Activated naive CD8-positive, alpha-beta T cell treated with anti-CD3 and anti-CD28 coated beads, Interleukin-2, amount 10 ng/mL, durations not matched to agents 7 days and 5 days (primary cell): ENCODE data around the gene SCAMP4. TPM values are rescaled to one million over a fixed set of nuclear protein-coding genes. Genes with fewer than 3 reads are reported as not detected.
A peak's percentile ranks its signal among the peaks of the same experiment; 100 is the strongest.

Experiments
- ATAC-seq: fragments of 150-1000 bp; cut with Tn5 transposase; one replicate; pipeline ENCODE4 v1.10.0; 2021; ENCODE audit warnings: low read depth, moderate library complexity
- POLR2A ChIA-PET: fragments of 350-600 bp; sonication (Branson Sonifier 250); formaldehyde crosslinking; loops from one replicate; lab custom pipeline; 2021; ENCODE audit warnings: antibody characterized with exemption; lab: Charles Lee
- DNase-seq: peaks from one replicate; pipeline ENCODE4 v3.0.0; 2021
- H3K27ac Mint-ChIP-seq: one replicate; pipeline ENCODE4 v1.8.0; 2022; ENCODE audit warnings: mild to moderate bottlenecking, mixed read lengths
- H3K27me3 Mint-ChIP-seq: one replicate; pipeline ENCODE4 v1.8.0; 2022; ENCODE audit warnings: mild to moderate bottlenecking, moderate library complexity, mixed read lengths
- H3K36me3 Mint-ChIP-seq: one replicate; pipeline ENCODE4 v1.8.0; 2021; ENCODE audit warnings: mild to moderate bottlenecking, mixed read lengths
- H3K4me1 Mint-ChIP-seq: one replicate; pipeline ENCODE4 v1.8.0; 2021; ENCODE audit warnings: mixed read lengths
- H3K4me3 Mint-ChIP-seq: one replicate; pipeline ENCODE4 v1.8.0; 2022; ENCODE audit warnings: mild to moderate bottlenecking, moderate library complexity, mixed read lengths
- H3K9me3 Mint-ChIP-seq: one replicate; pipeline ENCODE4 v1.8.0; 2021; ENCODE audit warnings: mixed read lengths
- total RNA-seq, 2 experiments: library from RNA; stranded (reverse); gene quantifications; one replicate each; pipeline ENCODE4 v1.2.3, GENCODE V29; 2021

SCAMP4 gene
- 10 to 100 TPM; 35.1 to 35.2 TPM for total RNA-seq

- Mint-ChIP-seq H3K36me3 (peaks cover 1% of the 10 kb centered on the region), H3K9me3 (no peaks in the 10 kb centered on the region), H3K4me1 (peaks cover 41% of the 10 kb centered on the region), H3K4me3 (peak within 1 kb of the TSS; percentile 88), H3K27ac (peak within 1 kb of the TSS; percentile 85), H3K27me3 (no peaks in the 10 kb centered on the region)
- ATAC-seq (peak; percentile 95), DNase-seq (peak; percentile 98)
- POLR2A ChIA-PET = interaction anchor here (0.6 to 1.7 kb wide), 7 partner anchors 8 to 250 kb away, joined by 3 to 10 read pairs (median 3); no protein-coding TSS in a partner anchor
Measured at GRCh38 chr19:1905110-1905862, at the start of gene SCAMP4, which contains the start of gene ADAT3. SCAMP4 (plus strand) TSS chr19:1905399; CDS start chr19:1915020, 9,621 bp downstream. ADAT3 (plus strand) TSS chr19:1905399; CDS start chr19:1912048, 6,649 bp downstream.

GRCh38 chr19:1855828-1856255, 49.4 kb upstream of the SCAMP4 start:
- H3K27ac Mint-ChIP-seq = peak overlapping the region; percentile 96
- H3K9me3 Mint-ChIP-seq = no peaks in the 10 kb centered on the region
- ATAC-seq (peak; percentile 41), DNase-seq (no peak)
- H3K4me3 Mint-ChIP-seq = peak overlapping the region; percentile 87
- H3K4me1 Mint-ChIP-seq = peaks cover 22% of the 10 kb centered on the region
- POLR2A ChIA-PET = interaction anchor here (0.8 to 4.0 kb wide), 15 partner anchors 9 to 239 kb away, joined by 3 to 34 read pairs (median 4); partner anchors contain the start of gene ABHD17A
- H3K27me3 Mint-ChIP-seq = no peaks in the 10 kb centered on the region
- no peaks in the 10 kb centered on the region for H3K36me3 Mint-ChIP-seq

- Mint-ChIP-seq H3K4me1 (peaks cover 22% of the 10 kb centered on the region), H3K36me3 (no peaks in the 10 kb centered on the region), H3K27ac (peak overlapping the region; percentile 96), H3K9me3 (no peaks in the 10 kb centered on the region), H3K27me3 (no peaks in the 10 kb centered on the region), H3K4me3 (peak overlapping the region; percentile 87)
- POLR2A ChIA-PET = interaction anchor here (0.7 to 4.0 kb wide), 10 partner anchors 8 to 238 kb away, joined by 3 to 34 read pairs (median 4); no protein-coding TSS in a partner anchor
- ATAC-seq (no peak), DNase-seq (no peak)
Measured at GRCh38 chr19:1856345-1856697, 48.9 kb upstream of the SCAMP4 start.

- Mint-ChIP-seq H3K27me3 (no peaks in the 10 kb centered on the region), H3K36me3 (no peaks in the 10 kb centered on the region), H3K4me3 (peak overlapping the region; percentile 87), H3K4me1 (peaks cover 27% of the 10 kb centered on the region), H3K27ac (peak overlapping the region; percentile 96), H3K9me3 (no peaks in the 10 kb centered on the region)
- POLR2A ChIA-PET = interaction anchor here (0.6 to 4.0 kb wide), 12 partner anchors 7 to 250 kb away, joined by 3 to 34 read pairs (median 4); partner anchors contain the start of gene ABHD17A
- DNase-seq = peak; percentile 70
- ATAC-seq = peak; percentile 10
Measured at GRCh38 chr19:1856698-1857603, 48.2 kb upstream of the SCAMP4 start.

GRCh38 chr19:1857648-1858326, 47.4 kb upstream of the SCAMP4 start:
- peak overlapping the region; percentile 42 for H3K27ac Mint-ChIP-seq
- POLR2A ChIA-PET = interaction anchor here (0.9 to 4.0 kb wide), 5 partner anchors 17 to 45 kb away, joined by 3 to 34 read pairs (median 4); partner anchors contain the start of gene ABHD17A
- no peaks in the 10 kb centered on the region for H3K27me3 Mint-ChIP-seq
- H3K4me3 Mint-ChIP-seq = peak overlapping the region; percentile 60
- ATAC-seq = no peak
- H3K36me3 Mint-ChIP-seq = no peaks in the 10 kb centered on the region
- no peaks in the 10 kb centered on the region for H3K9me3 Mint-ChIP-seq
- DNase-seq = no peak
- H3K4me1 Mint-ChIP-seq = peaks cover 27% of the 10 kb centered on the region

- ATAC-seq (no peak), DNase-seq (no peak)
- Mint-ChIP-seq H3K27ac (peak overlapping the region; percentile 58), H3K36me3 (no peaks in the 10 kb centered on the region), H3K4me3 (peak overlapping the region; percentile 19), H3K4me1 (peaks cover 21% of the 10 kb centered on the region), H3K27me3 (no peaks in the 10 kb centered on the region), H3K9me3 (no peaks in the 10 kb centered on the region)
- POLR2A ChIA-PET = interaction anchor here (0.9 to 4.0 kb wide), 4 partner anchors 23 to 45 kb away, joined by 3 to 34 read pairs (median 4); partner anchors contain the start of gene ABHD17A
Measured at GRCh38 chr19:1858412-1859081, 46.7 kb upstream of the SCAMP4 start.

- H3K27me3 Mint-ChIP-seq = no peaks in the 10 kb centered on the region
- DNase-seq (no peak), ATAC-seq (no peak)
- H3K36me3 Mint-ChIP-seq = no peaks in the 10 kb centered on the region
- peak overlapping the region; percentile 62 for H3K27ac Mint-ChIP-seq
- no peaks in the 10 kb centered on the region for H3K9me3 Mint-ChIP-seq
- peaks cover 21% of the 10 kb centered on the region for H3K4me1 Mint-ChIP-seq
- H3K4me3 Mint-ChIP-seq = no peak overlapping the region
- POLR2A ChIA-PET = no interaction called here
Measured at GRCh38 chr19:1859331-1859781, 45.8 kb upstream of the SCAMP4 start.

DNA sequence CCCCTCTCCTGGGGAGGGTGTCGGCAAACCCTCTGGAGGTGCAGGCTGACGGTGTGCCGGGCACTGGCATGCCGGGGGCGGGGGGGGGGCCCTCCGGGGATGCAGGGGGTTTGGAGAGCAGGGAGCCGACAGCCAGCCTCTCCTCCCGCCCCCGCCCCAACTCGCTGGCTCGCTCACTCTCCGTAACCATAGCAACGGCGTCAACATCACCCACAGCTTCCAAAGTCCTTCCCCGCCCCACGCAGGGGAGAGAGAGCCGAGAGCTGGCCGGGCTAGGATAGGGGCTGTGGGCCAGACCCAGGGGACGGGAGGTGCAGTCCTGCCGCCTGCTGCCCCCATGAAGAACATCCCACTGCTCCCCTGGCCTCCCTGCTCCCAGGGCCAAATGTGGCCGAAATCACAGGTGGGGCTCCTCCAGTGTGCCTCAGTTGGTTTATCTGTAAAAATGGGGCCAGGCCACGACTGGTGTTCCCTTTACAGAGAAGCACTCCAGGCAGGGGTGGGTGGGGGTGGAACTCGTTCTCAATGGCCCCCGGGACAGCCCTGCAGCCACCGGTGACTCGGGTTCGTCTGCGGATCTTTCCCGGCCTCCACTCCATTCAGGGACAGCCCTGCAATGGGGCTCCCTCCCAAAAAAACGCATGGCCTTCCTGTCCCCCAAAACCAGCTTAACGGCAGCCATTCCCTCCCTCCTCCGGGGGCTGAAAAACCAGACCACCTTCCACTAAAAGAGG, 45.0 kb upstream of the SCAMP4 start:
- H3K27me3 Mint-ChIP-seq = no peaks in the 10 kb centered on the region
- H3K4me1 Mint-ChIP-seq = peaks cover 15% of the 10 kb centered on the region
- no peak overlapping the region for H3K27ac Mint-ChIP-seq
- H3K36me3 Mint-ChIP-seq = no peaks in the 10 kb centered on the region
- DNase-seq = no peak
- no peak for ATAC-seq
- no peak overlapping the region for H3K4me3 Mint-ChIP-seq
- H3K9me3 Mint-ChIP-seq = no peaks in the 10 kb centered on the region
- POLR2A ChIA-PET = no interaction called here

DNA sequence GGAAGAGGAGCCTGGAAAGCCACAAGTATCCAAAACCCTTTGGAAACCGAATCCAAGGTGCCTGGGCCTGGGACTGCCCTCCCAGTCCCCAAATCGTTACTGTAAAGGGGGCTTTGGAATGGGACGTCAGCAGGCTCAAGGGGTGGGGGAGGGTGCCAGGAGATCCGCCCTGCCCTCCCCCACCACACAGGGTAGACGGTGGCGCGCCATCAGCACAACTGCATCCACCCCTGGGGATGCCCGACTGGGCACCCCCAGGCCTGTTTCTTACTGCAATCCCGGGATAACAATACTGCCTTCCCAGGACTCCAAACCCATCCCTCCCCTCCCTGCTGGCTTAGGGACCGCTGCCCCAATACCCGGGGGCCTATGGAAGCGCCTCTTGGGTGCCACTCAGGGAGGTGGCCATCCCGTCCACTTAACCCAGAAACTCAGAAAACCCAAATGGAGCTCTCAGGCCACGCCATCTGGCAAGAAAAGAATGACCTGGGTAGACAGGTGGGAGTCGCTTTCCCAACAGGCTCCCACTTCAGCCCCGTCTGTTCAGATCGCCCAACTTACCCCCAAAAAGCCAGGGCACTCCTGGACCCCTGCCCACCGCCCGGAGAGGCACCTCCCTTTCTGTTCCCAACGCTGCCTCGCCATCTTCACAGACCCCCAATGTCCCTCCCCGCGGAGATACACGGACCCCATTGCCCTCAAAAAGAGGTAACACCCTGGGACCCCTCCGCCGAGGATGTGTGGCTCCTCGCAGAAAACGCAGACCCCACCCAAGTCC, 44.2 kb upstream of the SCAMP4 start:
- Mint-ChIP-seq H3K27me3 (no peaks in the 10 kb centered on the region), H3K27ac (peak overlapping the region; percentile 38), H3K4me1 (peaks cover 14% of the 10 kb centered on the region), H3K9me3 (no peaks in the 10 kb centered on the region), H3K4me3 (peak overlapping the region; percentile 96), H3K36me3 (no peaks in the 10 kb centered on the region)
- ATAC-seq (no peak), DNase-seq (no peak)
- POLR2A ChIA-PET = no interaction called here

- H3K4me1 Mint-ChIP-seq = peaks cover 11% of the 10 kb centered on the region
- H3K27ac Mint-ChIP-seq = peak overlapping the region; percentile 93
- DNase-seq (no peak), ATAC-seq (no peak)
- H3K9me3 Mint-ChIP-seq = no peaks in the 10 kb centered on the region
- H3K4me3 Mint-ChIP-seq = peak overlapping the region; percentile 96
- H3K27me3 Mint-ChIP-seq = no peaks in the 10 kb centered on the region
- POLR2A ChIA-PET = no interaction called here
- H3K36me3 Mint-ChIP-seq = no peaks in the 10 kb centered on the region
Measured at GRCh38 chr19:1861599-1862031, 43.6 kb upstream of the SCAMP4 start.

DNA sequence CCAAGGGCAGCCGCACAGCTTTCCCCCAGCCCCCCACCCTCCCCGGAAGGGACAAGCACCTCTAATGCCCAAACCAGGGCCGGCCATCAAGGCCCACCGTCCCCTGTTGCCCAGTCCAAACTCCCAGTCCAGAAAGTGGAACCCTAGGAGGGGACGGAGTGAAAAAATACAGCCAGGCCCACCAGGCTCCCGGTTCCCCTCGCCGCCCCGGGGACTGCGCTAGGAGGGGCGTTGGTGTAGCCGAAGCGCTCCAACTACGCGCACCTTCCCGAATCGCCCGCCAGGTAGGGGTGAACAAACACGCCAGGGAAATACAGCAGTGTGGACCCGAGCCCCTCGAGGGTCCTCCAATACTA, 43.2 kb upstream of the SCAMP4 start:
- peaks cover 14% of the 10 kb centered on the region for H3K4me1 Mint-ChIP-seq

More for the DNA sequence above, 43.2 kb upstream of the SCAMP4 start:
- POLR2A ChIA-PET = no interaction called here
- ATAC-seq = no peak
- H3K27ac Mint-ChIP-seq = peak overlapping the region; percentile 93
- DNase-seq = no peak
- H3K4me3 Mint-ChIP-seq = peak overlapping the region; percentile 96
- no peaks in the 10 kb centered on the region for H3K27me3 Mint-ChIP-seq
- no peaks in the 10 kb centered on the region for H3K9me3 Mint-ChIP-seq
- H3K36me3 Mint-ChIP-seq = no peaks in the 10 kb centered on the region
